ENCODE measurements around the gene SRPX.

DNA sequence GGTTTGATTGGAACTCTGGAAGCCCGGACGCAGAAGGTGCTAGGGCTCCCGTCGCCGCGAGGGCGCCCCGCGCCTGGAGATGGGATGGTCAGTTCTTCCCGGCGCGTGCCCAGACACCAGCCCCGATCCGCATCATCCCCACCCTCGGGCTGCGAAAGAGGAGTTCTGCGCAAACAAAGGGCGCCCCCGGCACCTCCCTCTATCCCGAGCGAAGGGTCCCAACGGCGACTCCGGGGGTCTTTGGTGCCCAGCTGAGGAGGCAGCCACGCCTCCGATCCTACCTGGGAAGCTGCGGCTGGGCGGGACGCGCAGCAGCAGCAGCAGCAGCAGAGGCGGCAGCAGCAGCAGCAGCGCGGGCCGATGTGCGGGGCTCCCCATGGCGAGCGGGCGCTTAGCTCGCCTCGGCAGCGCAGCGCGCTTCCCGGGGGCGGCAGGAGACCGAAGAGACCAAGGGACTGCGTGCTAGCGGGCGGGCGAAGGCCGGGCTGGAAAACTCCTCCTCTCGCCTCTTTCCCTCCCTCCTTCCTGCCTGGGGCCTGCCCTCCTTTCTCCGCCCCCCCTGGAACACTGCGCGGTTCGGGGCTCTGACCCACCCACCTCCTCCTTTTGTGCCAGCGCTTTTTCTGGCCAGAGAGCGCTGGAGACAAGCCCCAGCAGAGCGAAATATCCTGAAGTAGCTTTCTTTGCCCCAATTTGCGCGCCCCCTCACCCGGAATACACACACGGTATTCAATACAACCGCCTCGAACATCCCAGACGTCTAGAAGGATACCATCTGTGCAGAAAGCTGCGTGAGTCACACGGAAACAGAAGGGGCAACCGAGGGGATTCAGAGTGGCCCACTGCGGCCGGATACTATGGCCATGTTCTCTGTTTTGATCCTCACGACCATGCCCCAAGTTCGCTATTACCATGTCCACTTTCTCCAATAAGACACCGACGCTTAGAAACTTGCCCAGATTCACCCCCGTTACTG, at the start of gene SRPX:
- TF ChIP-seq, protein P1, sequence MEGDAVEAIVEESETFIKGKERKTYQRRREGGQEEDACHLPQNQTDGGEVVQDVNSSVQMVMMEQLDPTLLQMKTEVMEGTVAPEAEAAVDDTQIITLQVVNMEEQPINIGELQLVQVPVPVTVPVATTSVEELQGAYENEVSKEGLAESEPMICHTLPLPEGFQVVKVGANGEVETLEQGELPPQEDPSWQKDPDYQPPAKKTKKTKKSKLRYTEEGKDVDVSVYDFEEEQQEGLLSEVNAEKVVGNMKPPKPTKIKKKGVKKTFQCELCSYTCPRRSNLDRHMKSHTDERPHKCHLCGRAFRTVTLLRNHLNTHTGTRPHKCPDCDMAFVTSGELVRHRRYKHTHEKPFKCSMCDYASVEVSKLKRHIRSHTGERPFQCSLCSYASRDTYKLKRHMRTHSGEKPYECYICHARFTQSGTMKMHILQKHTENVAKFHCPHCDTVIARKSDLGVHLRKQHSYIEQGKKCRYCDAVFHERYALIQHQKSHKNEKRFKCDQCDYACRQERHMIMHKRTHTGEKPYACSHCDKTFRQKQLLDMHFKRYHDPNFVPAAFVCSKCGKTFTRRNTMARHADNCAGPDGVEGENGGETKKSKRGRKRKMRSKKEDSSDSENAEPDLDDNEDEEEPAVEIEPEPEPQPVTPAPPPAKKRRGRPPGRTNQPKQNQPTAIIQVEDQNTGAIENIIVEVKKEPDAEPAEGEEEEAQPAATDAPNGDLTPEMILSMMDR (conservative IDR thresholded peaks at IDR 0.05): no peak
- TF ChIP-seq ZFX (IDR thresholded peaks at IDR 0.05): no peak
